RPMI8226 (cell line): ENCODE results near the gene NECAP2.

Source experiments
- DNase-seq: peaks from one replicate; pipeline ENCODE4 v3.0.0-alpha.2; 2015

NECAP2 gene

GRCh38 chr1:16440470-16441281 is at the start of gene NECAP2:
TSS of gene NECAP2 (plus strand) at chr1:16440724. CDS start at chr1:16440762, 38 bp downstream.
- peak; percentile 98 for DNase-seq

GRCh38 chr1:16391411-16391810 is 49.1 kb upstream of the NECAP2 start:
- DNase-seq = no peak

GRCh38 chr1:16392740-16393569 is 47.6 kb upstream of the NECAP2 start:
- no peak for DNase-seq

- DNase-seq = no peak
Measured at GRCh38 chr1:16393570-16394521, 46.7 kb upstream of the NECAP2 start.

GRCh38 chr1:16394977-16395376 is 45.5 kb upstream of the NECAP2 start:
- no peak for DNase-seq

GRCh38 chr1:16396591-16396990 is 43.9 kb upstream of the NECAP2 start:
- no peak for DNase-seq

- DNase-seq = no peak
Measured at GRCh38 chr1:16397120-16397519, 43.4 kb upstream of the NECAP2 start.

GRCh38 chr1:16398371-16398953 is 42.1 kb upstream of the NECAP2 start:
- DNase-seq = no peak

- no peak for DNase-seq
Measured at GRCh38 chr1:16402742-16403141, 37.8 kb upstream of the NECAP2 start.

- DNase-seq = no peak
Measured at GRCh38 chr1:16405441-16405840, 35.1 kb upstream of the NECAP2 start.

- DNase-seq = no peak
Measured at GRCh38 chr1:16406868-16407267, 33.7 kb upstream of the NECAP2 start.

- no peak for DNase-seq
Measured at GRCh38 chr1:16409536-16410152, 30.9 kb upstream of the NECAP2 start.

- DNase-seq = no peak
Measured at GRCh38 chr1:16410803-16411202, 29.7 kb upstream of the NECAP2 start.

- no peak for DNase-seq
Measured at GRCh38 chr1:16413191-16413590, 27.3 kb upstream of the NECAP2 start.

- DNase-seq = no peak
Measured at GRCh38 chr1:16418823-16419425, 21.6 kb upstream of the NECAP2 start.

- DNase-seq = peak; percentile 81
Measured at GRCh38 chr1:16420424-16421118, 20.0 kb upstream of the NECAP2 start.

GRCh38 chr1:16421201-16421600 is 19.3 kb upstream of the NECAP2 start:
- no peak for DNase-seq

- no peak for DNase-seq
Measured at GRCh38 chr1:16422041-16422440, 18.5 kb upstream of the NECAP2 start.

- DNase-seq = no peak
Measured at GRCh38 chr1:16425125-16426025, 15.1 kb upstream of the NECAP2 start.

GRCh38 chr1:16430606-16431005 is 9.9 kb upstream of the NECAP2 start:
- DNase-seq = no peak
